A549 (cell line): ENCODE measurements around the gene TXNL4B. TPM values are rescaled to one million over a fixed set of nuclear protein-coding genes. Genes with fewer than 3 reads are reported as not detected.

Source experiments
- ATAC-seq, 2 experiments: fragments of 200-7000 bp in 1 of 2; fragments of >200 bp in 1 of 2; cut with Nextera tagmentation in 1 of 2; cut with Tn5 transposase in 1 of 2; 3 replicates each; pipeline versions ENCODE4 v1.8.0 to v1.9.1; 2018 to 2020; ENCODE audit warnings: mild to moderate bottlenecking in 1 of 2, moderate library complexity in 1 of 2
- CTCF ChIA-PET: fragments of 300-600 bp; sonication (Branson Sonifier 250); formaldehyde crosslinking; extraction: SDS; loops from one replicate; lab custom pipeline; 2021; ENCODE audit warnings: antibody characterized with exemption, inconsistent platforms; lab: Yijun Ruan, JAX
- POLR2A ChIA-PET: fragments of 350-600 bp; formaldehyde crosslinking; extraction: SDS; loops from one replicate; lab custom pipeline; 2021; ENCODE audit warnings: antibody characterized with exemption, inconsistent platforms; lab: Yijun Ruan, JAX
- DNase-seq, 2 experiments: peaks; one replicate each; pipeline versions ENCODE4 v3.0.0 to v3.0.0-alpha.2; 2011 to 2016; ENCODE audit warnings: low read depth in 1 of 2, low spot score in 1 of 2
- FAIRE-seq: peaks from 2 replicates; lab custom pipeline; 2011; peaks lifted over from hg19 to GRCh38; lab: Jason Lieb, UNC
- H3K27ac ChIP-seq, 2 experiments: fragments of >200 bp; sonication (Bioruptor Twin); formaldehyde crosslinking; 3 replicates each; pipeline ENCODE4 v1.5.1; 2016 to 2017
- H3K4me1 ChIP-seq: fragments of >200 bp; sonication (Bioruptor Twin); formaldehyde crosslinking; 3 replicates; pipeline ENCODE4 v1.6.1; 2016
- H3K4me2 ChIP-seq: fragments of >200 bp; sonication (Bioruptor Twin); formaldehyde crosslinking; 3 replicates; pipeline ENCODE4 v1.6.1; 2016
- H3K4me3 ChIP-seq: fragments of >200 bp; sonication (Bioruptor Twin); formaldehyde crosslinking; 3 replicates; pipeline ENCODE4 v1.5.1; 2016
- H3K9me3 ChIP-seq: fragments of >200 bp; sonication (Bioruptor Twin); formaldehyde crosslinking; 3 replicates; pipeline ENCODE4 v1.6.1; 2016
- ATOH8 ChIP-seq: fragments of 250-450 bp; sonication (Bioruptor Pico); IDR thresholded peaks from 2 replicates; pipeline ENCODE4 v1.5.0; 2020; ENCODE audit warnings: low read depth, mild to moderate bottlenecking, moderate library complexity
- BCL3 ChIP-seq: fragments of >200 bp; sonication (Bioruptor Twin); formaldehyde crosslinking; IDR thresholded peaks from 3 replicates; pipeline ENCODE4 v1.6.1; 2016
- CHD2 ChIP-seq: fragments of 150-350 bp; IDR thresholded peaks from 2 replicates; pipeline ENCODE4 v1.6.1; 2014; ENCODE audit warnings: low read length; ENCODE audit not compliant: partially characterized antibody
- EHF ChIP-seq: fragments of 250-450 bp; sonication (Bioruptor Pico); IDR thresholded peaks from 2 replicates; pipeline ENCODE4 v1.5.0; 2020; ENCODE audit warnings: mild to moderate bottlenecking
- EHMT2 ChIP-seq: fragments of 200-600 bp; sonication (generic); IDR thresholded peaks from 2 replicates; pipeline ENCODE4 v1.6.1; 2016; ENCODE audit warnings: antibody characterized with exemption, low read depth, mild to moderate bottlenecking, moderate library complexity
- ELK1 ChIP-seq: fragments of 150-350 bp; IDR thresholded peaks from 2 replicates; pipeline ENCODE4 v1.6.1; 2014; ENCODE audit warnings: low read depth, mild to moderate bottlenecking, low read length
- ESRRA ChIP-seq: fragments of 150-350 bp; IDR thresholded peaks from 2 replicates; pipeline ENCODE4 v1.6.1; 2014; ENCODE audit warnings: mild to moderate bottlenecking, low read length, borderline replicate concordance
- FOXS1 ChIP-seq: fragments of 250-450 bp; sonication (Bioruptor Pico); IDR thresholded peaks from 2 replicates; pipeline ENCODE4 v1.5.0; 2020; ENCODE audit warnings: mild to moderate bottlenecking, moderate library complexity
- HOXA7 ChIP-seq: fragments of 250-450 bp; sonication (Bioruptor Pico); IDR thresholded peaks from 2 replicates; pipeline ENCODE4 v1.5.0; 2020; ENCODE audit warnings: mild to moderate bottlenecking, moderate library complexity
- JUN ChIP-seq, 2 experiments: fragments of >200 bp; sonication (Bioruptor Twin); formaldehyde crosslinking; IDR thresholded peaks; 2 replicates in 1 of 2; 3 replicates in 1 of 2; pipeline ENCODE4 v1.6.1; 2016 to 2017
- JUNB ChIP-seq: fragments of >200 bp; sonication (Bioruptor Twin); formaldehyde crosslinking; IDR thresholded peaks from 2 replicates; pipeline ENCODE4 v1.6.1; 2016
- KDM5A ChIP-seq: fragments of 200-600 bp; sonication (generic); IDR thresholded peaks from 2 replicates; pipeline ENCODE4 v1.6.1; 2016; ENCODE audit warnings: antibody characterized with exemption, mild to moderate bottlenecking
- NPAS2 ChIP-seq: fragments of 250-450 bp; sonication (Bioruptor Pico); IDR thresholded peaks from 2 replicates; pipeline ENCODE4 v1.8.0; 2022; ENCODE audit warnings: mild to moderate bottlenecking, moderate library complexity, borderline replicate concordance
- NR3C1 ChIP-seq: fragments of >200 bp; sonication (Bioruptor Twin); formaldehyde crosslinking; IDR thresholded peaks from 3 replicates; pipeline ENCODE4 v1.6.1; 2017
- PHF8 ChIP-seq: fragments of 200-600 bp; sonication (generic); IDR thresholded peaks from 2 replicates; pipeline ENCODE4 v1.6.1; 2016; ENCODE audit warnings: low read depth, mild to moderate bottlenecking, antibody characterized with exemption, moderate library complexity, borderline replicate concordance
- POLR2AphosphoS2 ChIP-seq: conservative IDR thresholded peaks from 2 replicates; pipeline ENCODE4 v1.6.1; 2012; ENCODE audit warnings: low read length, improper control_type of control experiment, inconsistent platforms
- RAD21 ChIP-seq, 2 experiments: fragments of >200 bp in 1 of 2; sonication (Bioruptor Twin) in 1 of 2; formaldehyde crosslinking in 1 of 2; IDR thresholded peaks in 1 of 2; conservative IDR thresholded peaks in 1 of 2; 2 replicates in 1 of 2; 3 replicates in 1 of 2; pipeline ENCODE4 v1.6.1; 2012 to 2018; ENCODE audit warnings: inconsistent platforms in 1 of 2
- RFX5 ChIP-seq: fragments of 450-650 bp; IDR thresholded peaks from 2 replicates; pipeline ENCODE4 v1.7.1; 2014; ENCODE audit warnings: antibody characterized with exemption, mild to moderate bottlenecking, moderate library complexity
- TFCP2L1 ChIP-seq: fragments of 250-450 bp; sonication (Bioruptor Pico); IDR thresholded peaks from 2 replicates; pipeline ENCODE4 v1.5.0; 2021; ENCODE audit warnings: mild to moderate bottlenecking
- TP53 ChIP-seq: fragments of 250-450 bp; sonication (Bioruptor Pico); IDR thresholded peaks from 2 replicates; pipeline ENCODE4 v1.5.0; 2021; ENCODE audit warnings: mild to moderate bottlenecking, moderate library complexity
- ZFP36 ChIP-seq: fragments of 450-650 bp; IDR thresholded peaks from 2 replicates; pipeline ENCODE4 v1.6.1; 2014; ENCODE audit warnings: borderline replicate concordance; ENCODE audit not compliant: partially characterized antibody
- WGBS: methylation state at CpG from one replicate; pipeline ENCODE4 v1.1.6; 2017; ENCODE audit errors: missing lambda C conversion rate; 5-methylcytosine and 5-hydroxymethylcytosine counted together
- polyA plus RNA-seq, 4 experiments: library from polyadenylated mRNA; depleted of rRNA in 3 of 4; stranded (reverse); fragments of >200 nt; fragmentation: RNase III in 1 of 4; extraction: RNeasy Plus Mini Kit Qiagen cat#74134 plus additional on column Dnase treatment in 1 of 4; gene quantifications; 2 replicates in 3 of 4; 3 replicates in 1 of 4; pipeline ENCODE4 v1.2.3, GENCODE V29; 2011 to 2017
- TF ChIP-seq, protein P1 (sequence below): fragments of 200-600 bp; sonication (generic); IDR thresholded peaks from 2 replicates; pipeline ENCODE4 v1.6.1; 2016; ENCODE audit warnings: antibody characterized with exemption, mild to moderate bottlenecking, moderate library complexity
- TF ChIP-seq, protein P2 (sequence below): IDR thresholded peaks from 2 replicates; pipeline ENCODE4 v1.6.1; 2012; ENCODE audit warnings: low read depth, borderline replicate concordance

TXNL4B gene
- polyA plus RNA-seq, 2 of the 4 experiments (the other 2 are of a cell fraction) = 16.4 to 32.7 TPM

GRCh38 chr16:72109300-72109699 lies 15.9 kb upstream of the TXNL4B start:
- DNase-seq (no peak), ATAC-seq (no peak), FAIRE-seq (no peak)
- Histone ChIP-seq H3K4me3 (no peak overlapping the region), H3K4me2 (no peak overlapping the region), H3K4me1 (no peaks in the 10 kb centered on the region), H3K9me3 (no peaks in the 10 kb centered on the region), H3K27ac (no peak overlapping the region)
- 93% methylated on average over 12 of the region's 12 CpGs for WGBS
- TF ChIP-seq NR3C1 = no peak
- no peak for TF ChIP-seq JUN (IDR thresholded peaks at IDR 0.05)
- TF ChIP-seq EHMT2 = no peak
- no peak for TF ChIP-seq BCL3
- POLR2A ChIA-PET = no interaction called here
- CTCF ChIA-PET = interaction anchor here (0.6 to 1.8 kb wide), 3 partner anchors 10 to 1598 kb away, joined by 3 to 5 read pairs (median 5); no protein-coding TSS in a partner anchor

- POLR2A ChIA-PET = no interaction called here
- ATAC-seq = no peak
- TF ChIP-seq CHD2 (no peak), EHF (CRISPR knock-in tag) (no peak), EHMT2 (no peak), ELK1 (no peak)
Measured at GRCh38 chr16:72108353-72109102, 15.1 kb upstream of the TXNL4B start.

DNA sequence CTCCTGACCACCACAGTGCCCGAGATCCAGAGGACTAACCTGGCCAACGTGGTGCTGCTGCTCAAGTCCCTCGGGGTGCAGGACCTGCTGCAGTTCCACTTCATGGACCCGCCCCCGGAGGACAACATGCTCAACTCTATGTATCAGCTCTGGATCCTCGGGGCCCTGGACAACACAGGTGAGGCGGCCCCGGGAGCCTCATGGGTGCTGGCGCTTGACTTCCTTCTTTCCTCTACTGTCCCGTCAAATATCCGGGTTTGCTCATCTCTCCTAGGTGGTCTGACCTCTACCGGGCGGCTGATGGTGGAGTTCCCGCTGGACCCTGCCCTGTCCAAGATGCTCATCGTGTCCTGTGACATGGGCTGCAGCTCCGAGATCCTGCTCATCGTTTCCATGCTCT lies 14.0 kb upstream of the TXNL4B start:
- H3K4me3 ChIP-seq = no peak overlapping the region
- DNase-seq = no peak
- ChIA-PET POLR2A (no interaction called here), CTCF (interaction anchor here (0.7 to 2.1 kb wide), 2 partner anchors 9 to 17 kb away, joined by 6 read pairs; no protein-coding TSS in a partner anchor)
- FAIRE-seq = no peak
- no peak for ATAC-seq
- H3K4me2 ChIP-seq = no peak overlapping the region
- H3K4me1 ChIP-seq = no peaks in the 10 kb centered on the region
- TF ChIP-seq RFX5 (no peak), HOXA7 (CRISPR knock-in tag) (no peak), RAD21 (conservative IDR thresholded peaks at IDR 0.05 in 1 of 2, IDR thresholded peaks at IDR 0.05 in 1 of 2) (no peak), FOXS1 (no peak), ESRRA (no peak), NPAS2 (CRISPR knock-in tag) (no peak), TP53 (CRISPR knock-in tag) (no peak), TFCP2L1 (CRISPR knock-in tag) (no peak), POLR2AphosphoS2 (no peak), ZFP36 (no peak), PHF8 (no peak), JUNB (no peak), KDM5A (no peak), ATOH8 (CRISPR knock-in tag) (no peak)
- TF ChIP-seq, protein P1, sequence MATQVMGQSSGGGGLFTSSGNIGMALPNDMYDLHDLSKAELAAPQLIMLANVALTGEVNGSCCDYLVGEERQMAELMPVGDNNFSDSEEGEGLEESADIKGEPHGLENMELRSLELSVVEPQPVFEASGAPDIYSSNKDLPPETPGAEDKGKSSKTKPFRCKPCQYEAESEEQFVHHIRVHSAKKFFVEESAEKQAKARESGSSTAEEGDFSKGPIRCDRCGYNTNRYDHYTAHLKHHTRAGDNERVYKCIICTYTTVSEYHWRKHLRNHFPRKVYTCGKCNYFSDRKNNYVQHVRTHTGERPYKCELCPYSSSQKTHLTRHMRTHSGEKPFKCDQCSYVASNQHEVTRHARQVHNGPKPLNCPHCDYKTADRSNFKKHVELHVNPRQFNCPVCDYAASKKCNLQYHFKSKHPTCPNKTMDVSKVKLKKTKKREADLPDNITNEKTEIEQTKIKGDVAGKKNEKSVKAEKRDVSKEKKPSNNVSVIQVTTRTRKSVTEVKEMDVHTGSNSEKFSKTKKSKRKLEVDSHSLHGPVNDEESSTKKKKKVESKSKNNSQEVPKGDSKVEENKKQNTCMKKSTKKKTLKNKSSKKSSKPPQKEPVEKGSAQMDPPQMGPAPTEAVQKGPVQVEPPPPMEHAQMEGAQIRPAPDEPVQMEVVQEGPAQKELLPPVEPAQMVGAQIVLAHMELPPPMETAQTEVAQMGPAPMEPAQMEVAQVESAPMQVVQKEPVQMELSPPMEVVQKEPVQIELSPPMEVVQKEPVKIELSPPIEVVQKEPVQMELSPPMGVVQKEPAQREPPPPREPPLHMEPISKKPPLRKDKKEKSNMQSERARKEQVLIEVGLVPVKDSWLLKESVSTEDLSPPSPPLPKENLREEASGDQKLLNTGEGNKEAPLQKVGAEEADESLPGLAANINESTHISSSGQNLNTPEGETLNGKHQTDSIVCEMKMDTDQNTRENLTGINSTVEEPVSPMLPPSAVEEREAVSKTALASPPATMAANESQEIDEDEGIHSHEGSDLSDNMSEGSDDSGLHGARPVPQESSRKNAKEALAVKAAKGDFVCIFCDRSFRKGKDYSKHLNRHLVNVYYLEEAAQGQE = no peak
- TF ChIP-seq, protein P2, sequence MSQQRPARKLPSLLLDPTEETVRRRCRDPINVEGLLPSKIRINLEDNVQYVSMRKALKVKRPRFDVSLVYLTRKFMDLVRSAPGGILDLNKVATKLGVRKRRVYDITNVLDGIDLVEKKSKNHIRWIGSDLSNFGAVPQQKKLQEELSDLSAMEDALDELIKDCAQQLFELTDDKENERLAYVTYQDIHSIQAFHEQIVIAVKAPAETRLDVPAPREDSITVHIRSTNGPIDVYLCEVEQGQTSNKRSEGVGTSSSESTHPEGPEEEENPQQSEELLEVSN = no peak
- 96% methylated on average over 14 of the region's 17 CpGs for WGBS
- H3K27ac ChIP-seq = no peak overlapping the region
- H3K9me3 ChIP-seq = no peaks in the 10 kb centered on the region

More at GRCh38 chr16:72108353-72109102, 15.1 kb upstream of the TXNL4B start:
- no peak overlapping the region for H3K4me2 ChIP-seq
- WGBS = 88% methylated on average over 16 of the region's 16 CpGs
- no peak overlapping the region for H3K4me3 ChIP-seq
- CTCF ChIA-PET = interaction anchor here (0.6 to 1.8 kb wide), 3 partner anchors 9 to 1599 kb away, joined by 3 to 5 read pairs (median 5); no protein-coding TSS in a partner anchor
- no peaks in the 10 kb centered on the region for H3K9me3 ChIP-seq
- no peaks in the 10 kb centered on the region for H3K4me1 ChIP-seq
- no peak overlapping the region for H3K27ac ChIP-seq
- no peak for DNase-seq
- FAIRE-seq = no peak
